Midbrain (tissue), 1 donor: Measurements from ENCODE around the gene CHID1.

Experiments used
- DNase-seq: peaks from one replicate; lab custom pipeline; 2025; lab: John Stamatoyannopoulos, UW

CHID1 gene

GRCh38 chr11:888310-889212, 22.0 kb downstream of the CHID1 start:
- DNase-seq, result no peak

- DNase-seq, result no peak
These were observed 23.0 kb downstream of the CHID1 start for GRCh38 chr11:887589-887988.

DNA sequence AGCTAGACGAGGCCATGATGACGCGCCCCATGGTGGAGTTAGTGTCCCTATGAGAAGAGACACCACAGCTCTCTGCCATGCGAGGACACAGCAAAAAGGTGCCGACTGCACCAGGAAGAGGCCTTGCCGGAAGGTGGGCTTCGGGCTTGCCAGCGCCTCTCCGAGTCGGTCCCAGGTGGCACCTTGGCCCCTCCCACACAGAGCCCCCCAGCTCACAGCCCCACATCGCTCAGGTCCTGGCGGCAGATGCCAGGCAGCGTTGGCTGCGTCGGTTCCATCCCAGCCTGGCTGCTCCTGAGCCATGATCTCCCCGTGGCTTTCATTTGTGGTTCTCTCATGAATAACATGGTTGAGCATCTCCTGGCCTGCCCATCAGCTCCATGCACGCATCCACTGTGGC, 24.0 kb downstream of the CHID1 start:
- no peak for DNase-seq

GRCh38 chr11:884578-885070, 26.0 kb downstream of the CHID1 start:
- no peak for DNase-seq

DNA sequence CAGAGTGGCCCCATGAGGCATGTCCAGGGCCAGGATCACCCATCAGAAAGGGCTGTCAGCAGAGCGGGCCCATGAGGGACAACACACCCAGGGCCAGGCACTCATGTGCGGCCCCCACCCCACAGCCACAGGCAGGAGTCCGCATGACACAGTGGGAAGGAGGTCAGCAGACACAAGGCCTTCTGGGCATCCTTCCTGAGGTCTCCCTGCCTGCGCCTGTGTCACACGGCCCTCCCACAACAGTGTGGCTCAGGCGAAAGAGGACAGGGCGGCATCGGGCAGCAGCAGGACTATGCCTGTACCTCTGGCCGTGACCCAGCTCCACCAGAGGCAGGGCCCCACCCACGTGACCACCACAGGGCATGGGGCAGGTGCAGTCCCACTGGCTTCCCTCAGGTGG, 27.1 kb downstream of the CHID1 start:
- no peak for DNase-seq

DNA sequence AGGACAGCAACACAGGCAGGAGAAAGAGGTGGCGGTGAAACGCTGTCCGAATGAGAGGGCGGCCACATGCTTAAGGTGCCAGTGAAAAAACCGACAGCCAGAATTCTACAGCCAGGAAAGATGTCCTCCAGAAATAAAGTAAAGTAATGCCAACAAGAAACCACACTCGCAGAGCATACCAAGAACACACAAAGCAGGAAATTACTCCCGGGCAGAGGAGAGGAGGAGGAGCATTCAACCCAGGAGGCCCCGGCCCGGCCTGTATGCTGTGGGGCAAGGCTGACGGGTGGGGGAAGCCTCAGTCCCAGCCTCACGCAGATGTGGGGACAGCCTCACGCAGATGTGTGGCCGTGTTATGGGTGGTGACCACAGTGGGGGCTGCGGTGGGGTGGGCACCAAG, 28.0 kb downstream of the CHID1 start:
- no peak for DNase-seq

DNA sequence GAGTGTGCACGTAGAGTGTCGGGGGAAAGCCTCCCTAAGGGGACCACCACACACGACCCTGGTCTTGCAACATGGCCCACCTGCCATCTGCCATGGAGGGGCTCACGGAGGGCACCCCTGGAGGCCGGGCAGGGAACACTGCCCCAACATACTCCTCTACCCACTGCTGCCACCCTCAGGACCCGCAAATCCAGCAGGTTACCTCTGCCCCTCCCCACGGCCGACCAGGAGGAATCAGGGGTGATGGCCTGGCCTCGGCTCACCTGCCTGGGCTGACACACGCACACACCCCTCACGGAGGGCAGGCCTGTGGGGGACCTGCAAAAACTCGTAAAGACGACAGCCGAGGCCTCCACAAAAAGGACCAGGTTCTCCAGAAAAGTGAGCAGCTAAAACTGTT, 30.2 kb downstream of the CHID1 start:
- no peak for DNase-seq

DNA sequence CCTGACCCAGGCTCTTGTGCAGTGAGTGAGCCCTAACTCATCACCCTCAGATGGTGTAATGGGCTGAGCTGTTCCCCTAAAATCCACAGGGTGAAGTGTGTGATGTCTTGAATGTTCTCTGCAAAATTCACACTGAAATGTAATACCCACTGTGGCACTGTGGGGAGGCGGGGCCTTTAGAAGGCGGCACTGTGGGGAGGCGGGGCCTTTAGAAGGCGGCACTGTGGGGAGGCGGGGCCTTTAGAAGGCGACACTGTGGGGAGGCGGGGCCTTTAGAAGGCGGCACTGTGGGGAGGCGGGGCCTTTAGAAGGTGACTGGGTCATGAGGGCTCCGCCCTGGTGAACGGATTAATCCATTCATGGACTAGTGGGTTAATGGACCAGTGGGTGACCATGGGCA, 33.0 kb downstream of the CHID1 start:
- no peak for DNase-seq

- peak; percentile 39 for DNase-seq
These were observed 34.1 kb downstream of the CHID1 start for GRCh38 chr11:876545-876944.

GRCh38 chr11:875769-876301, 34.8 kb downstream of the CHID1 start:
- no peak for DNase-seq

- DNase-seq, result no peak
These were observed 35.4 kb downstream of the CHID1 start for GRCh38 chr11:875203-875602.

DNA sequence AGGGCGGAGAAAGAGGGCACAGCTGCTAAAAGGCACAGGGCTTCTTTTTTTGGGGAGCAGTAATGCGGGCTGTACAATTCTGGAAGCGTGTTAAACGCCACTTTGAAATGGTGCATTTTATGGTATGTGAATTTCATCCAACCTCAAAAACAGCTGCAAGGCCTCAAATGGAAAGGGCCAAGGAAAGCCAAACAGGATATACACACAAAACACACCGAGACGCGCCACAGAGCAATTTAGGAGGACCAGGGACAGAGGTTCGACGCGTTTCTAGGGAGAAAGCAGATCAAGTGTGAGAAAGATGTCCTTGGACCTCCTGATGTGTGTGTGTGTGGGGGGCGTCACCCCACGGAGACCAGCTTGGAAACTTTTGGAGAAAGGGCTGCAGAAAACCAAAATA, 36.9 kb downstream of the CHID1 start:
- DNase-seq, result no peak

DNA sequence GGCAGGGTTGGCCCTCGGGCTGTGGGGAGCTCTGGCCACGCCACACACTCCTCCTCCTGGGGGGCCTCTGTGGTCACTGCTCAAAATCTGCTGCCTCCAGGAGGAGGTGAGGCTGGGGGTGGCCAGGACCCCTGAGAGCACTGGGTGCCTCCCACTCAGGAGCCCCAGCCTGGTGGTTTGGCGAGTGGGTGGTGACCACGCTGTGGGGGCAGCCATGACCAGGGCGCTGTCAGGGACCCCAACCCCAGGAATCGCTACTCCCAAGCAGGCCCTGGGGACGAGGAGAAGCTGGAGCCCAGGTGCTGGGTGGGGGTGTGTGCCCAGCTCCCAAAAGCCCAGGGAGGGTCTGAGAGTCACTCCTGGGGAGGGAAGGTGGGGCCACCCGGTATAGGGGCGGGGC, 37.8 kb downstream of the CHID1 start:
- no peak for DNase-seq

DNA sequence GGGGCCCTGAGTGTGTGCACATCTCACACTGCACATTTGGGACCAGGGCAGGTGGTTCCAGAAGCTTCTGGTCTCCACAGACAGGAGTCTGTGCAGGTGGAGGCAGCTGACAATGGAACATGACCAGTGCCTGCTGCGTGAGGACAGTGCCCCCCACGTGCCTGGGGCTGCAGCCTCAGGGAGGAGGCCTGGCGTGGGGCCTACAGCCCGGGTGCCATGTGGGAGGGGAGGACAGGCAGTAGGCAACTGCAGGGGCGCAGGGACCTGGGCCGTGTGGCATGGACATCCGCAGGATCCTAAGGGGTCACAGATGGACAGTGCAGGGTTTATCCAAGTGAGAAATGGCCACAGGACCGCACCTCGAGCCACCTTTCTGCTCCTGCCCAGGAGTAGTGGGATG, 39.1 kb downstream of the CHID1 start:
- DNase-seq, result no peak

GRCh38 chr11:870418-870817, 40.2 kb downstream of the CHID1 start:
- no peak for DNase-seq

DNA sequence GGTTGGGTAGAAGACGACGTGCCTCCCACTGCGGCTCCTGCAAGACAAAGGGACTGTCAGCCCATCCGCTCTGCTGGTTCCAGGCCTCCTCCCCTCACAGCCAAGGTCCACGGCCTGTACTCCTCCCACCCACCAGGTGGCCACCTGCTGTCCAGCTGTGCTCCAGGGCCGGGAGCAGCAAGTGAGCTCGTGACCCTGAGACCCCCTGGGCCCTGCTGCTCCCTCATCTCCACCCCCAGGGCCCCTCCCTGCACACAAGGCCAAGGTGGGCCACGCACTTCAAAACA, 40.5 kb downstream of the CHID1 start:
- no peak for DNase-seq

DNA sequence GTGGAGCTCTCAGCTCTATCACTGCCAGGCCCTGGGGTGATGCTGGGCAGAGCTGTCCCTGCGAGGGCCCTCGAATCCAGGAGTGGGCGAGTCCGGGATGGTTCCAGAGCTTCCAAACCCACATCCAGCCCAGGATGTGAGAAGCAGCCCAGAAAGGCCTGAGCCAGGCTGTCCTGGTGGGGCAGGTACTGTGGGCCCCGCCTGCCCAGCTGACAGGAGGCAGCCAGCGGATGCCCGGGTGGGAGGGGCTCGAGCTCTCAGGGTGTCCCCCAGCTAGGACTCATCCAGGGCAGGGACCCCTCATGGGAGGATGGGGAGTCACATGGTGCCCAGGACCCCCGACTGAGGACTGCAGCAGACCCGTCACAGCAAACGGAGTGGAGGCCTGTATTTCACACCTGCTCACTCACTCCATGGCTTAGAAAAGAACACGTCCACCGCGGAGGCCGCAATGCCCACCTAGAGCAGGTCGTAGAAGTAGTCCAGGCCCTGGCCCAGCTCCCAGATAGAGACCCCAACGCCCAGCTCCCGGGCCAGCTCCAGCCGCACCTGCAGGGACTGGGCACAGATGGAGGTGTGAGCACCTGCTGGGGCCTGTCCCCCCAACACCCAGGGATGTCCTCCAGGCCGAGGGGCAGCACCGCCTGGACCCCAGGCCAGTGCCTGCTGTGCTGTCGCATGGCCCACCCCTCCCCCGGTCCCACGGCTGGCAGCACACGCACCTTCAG, 41.0 kb downstream of the CHID1 start:
- no peak for DNase-seq

DNA sequence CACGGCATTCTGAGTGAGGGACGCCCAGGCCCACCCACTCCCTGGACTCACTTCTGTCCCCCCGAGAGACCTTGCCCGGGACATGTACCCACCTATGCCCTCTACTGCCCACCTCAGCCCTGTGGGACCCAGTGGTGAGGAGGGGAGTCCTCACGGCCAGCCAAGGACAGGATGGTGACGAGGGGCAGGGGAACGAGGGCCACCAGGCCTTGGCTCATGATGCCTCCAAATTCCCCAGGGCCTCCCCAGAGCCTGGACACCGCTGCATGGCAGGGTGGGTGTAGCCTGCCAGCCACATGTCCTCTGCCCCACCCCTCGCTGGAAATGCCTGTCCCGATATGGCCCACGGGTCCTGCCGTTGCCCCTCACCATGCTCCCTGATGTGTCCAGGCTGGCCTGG, 41.8 kb downstream of the CHID1 start:
- DNase-seq, result no peak

DNA sequence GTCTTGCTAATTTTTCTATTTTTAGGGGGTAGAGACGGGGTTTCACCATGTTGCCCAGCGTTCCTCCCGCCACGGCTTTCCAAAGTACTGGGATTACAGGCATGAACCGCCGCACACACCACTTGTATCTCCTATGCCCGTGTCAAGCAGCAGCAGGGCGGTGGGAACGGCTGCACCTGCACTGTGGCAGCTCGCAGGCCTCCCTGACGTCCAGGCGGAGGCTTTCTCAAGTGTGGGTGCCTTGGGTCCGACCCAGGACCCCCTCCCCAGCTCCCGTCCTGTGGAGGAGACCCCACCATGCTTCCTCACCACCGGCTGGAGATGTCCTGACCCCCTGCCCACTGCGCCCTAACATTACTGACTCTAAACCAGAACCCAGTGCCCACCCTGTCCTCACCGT, 42.2 kb downstream of the CHID1 start:
- DNase-seq, result no peak

DNA sequence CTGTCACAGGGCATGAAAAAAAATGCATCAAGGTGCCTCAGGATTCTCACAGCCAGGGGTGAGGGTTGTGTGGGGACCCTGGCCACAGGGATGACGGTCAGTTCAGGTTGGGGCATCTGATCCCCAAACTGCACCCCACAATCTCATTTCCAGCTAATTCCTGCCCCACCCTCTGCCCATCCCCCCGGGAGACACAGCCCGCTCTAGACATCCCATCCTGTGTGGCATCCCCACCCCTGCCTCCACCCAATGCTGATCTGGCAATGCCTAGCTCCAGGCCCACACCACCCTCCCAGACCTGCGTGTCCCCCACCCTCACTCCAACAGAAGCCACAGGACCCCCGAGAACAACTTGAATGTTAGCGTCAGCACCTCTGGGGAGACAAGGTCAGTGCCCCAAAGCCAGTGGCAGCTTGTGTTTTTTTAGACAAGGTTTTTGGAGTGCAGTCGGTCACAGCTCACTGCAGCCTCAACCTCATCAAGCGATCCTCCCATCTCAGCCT, 42.7 kb downstream of the CHID1 start:
- no peak for DNase-seq

DNA sequence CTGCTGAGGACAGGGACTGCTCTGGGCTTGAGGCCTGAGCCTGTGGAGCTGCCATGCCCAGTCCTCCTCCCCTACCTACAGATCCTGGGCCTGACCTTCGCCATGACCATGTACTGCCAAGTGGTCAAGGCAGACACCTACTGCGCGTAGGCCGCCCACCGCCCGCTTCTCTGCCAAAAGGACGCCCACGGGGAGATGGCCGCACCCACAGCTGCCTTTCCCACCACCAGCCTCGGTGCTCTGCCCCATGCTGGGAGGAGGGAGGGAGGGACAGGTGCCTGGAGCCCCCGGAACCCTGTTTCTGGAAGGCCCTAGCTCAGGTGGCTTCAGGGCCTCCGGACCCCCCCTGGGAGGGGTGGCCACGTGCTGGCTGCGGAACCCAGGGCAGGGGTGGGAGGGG, 44.1 kb downstream of the CHID1 start:
- DNase-seq, result no peak

DNA sequence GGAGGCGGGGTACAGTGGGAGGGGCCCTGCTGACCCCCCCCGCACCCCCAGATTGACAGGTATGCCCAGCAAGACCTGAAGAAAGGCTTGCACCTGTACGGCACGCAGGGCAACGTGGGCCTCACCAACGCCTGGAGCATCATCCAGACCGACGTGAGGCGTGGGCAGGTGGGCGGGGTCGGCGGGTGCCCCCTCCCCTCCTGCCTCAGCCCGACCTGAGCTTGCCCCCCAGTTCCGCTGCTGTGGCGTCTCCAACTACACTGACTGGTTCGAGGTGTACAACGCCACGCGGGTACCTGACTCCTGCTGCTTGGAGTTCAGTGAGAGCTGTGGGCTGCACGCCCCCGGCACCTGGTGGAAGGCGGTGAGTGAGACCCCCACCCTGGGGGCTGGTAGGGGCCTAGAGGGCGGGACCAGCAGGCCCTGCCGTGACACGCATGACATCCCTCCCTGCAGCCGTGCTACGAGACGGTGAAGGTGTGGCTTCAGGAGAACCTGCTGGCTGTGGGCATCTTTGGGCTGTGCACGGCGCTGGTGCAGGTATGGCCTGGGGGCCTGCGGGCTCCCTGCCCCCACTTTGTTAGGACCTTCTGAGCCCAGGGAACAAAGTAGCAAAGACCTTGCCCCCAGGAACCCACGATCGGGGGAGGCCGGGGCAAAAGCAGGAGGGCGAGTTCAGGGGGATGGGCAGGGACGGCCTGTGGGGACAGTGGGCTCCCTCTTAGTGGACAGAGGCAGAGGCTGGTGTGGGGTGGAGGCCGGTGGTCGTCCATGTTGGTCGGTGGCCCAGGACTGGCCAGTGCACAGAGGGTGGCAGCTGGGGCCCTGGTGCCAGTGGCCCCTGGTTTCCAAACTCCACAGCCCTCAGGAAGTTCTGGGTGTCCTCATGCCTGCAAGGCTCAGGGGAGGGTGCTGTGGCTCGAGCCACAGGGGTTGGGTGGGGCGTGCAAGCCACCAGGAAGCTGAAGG, 44.9 kb downstream of the CHID1 start:
- DNase-seq, result no peak
